Endothelial cell of umbilical vein (primary cell): Measurements from ENCODE around the gene AIG1. TPM values are rescaled to one million over a fixed set of nuclear protein-coding genes. Genes with fewer than 3 reads are reported as not detected.

ENCODE experiments used
- BruUV-seq: library from RNA; stranded (reverse); fragments of 400-500 nt; replicated peaks from 2 replicates; lab custom pipeline; 2021; lab: Mats Ljungman, UMichigan
- CTCF ChIA-PET: fragments of 300-600, 350-600 bp; sonication (Branson Sonifier 250); formaldehyde crosslinking; loops from one replicate; lab custom pipeline; 2021; ENCODE audit warnings: antibody characterized with exemption, inconsistent platforms; lab: Charles Lee
- POLR2A ChIA-PET: fragments of 300-600, 350-600 bp; sonication (Branson Sonifier 250); formaldehyde crosslinking; loops from one replicate; lab custom pipeline; 2021; ENCODE audit warnings: antibody characterized with exemption, inconsistent platforms; lab: Charles Lee
- DNase-seq: peaks from one replicate; pipeline ENCODE4 v3.0.0-alpha.2; 2011; ENCODE audit warnings: low read depth, low spot score
- FAIRE-seq: peaks from 2 replicates; lab custom pipeline; 2011; peaks lifted over from hg19 to GRCh38; lab: Jason Lieb, UNC
- H2AFZ ChIP-seq: 2 replicates; pipeline ENCODE4 v1.6.0; 2012; ENCODE audit warnings: low read depth, low read length, control low read depth, inconsistent platforms
- H3K27ac ChIP-seq: 2 replicates; pipeline ENCODE4 v1.5.1; 2011; ENCODE audit warnings: low read depth, mild to moderate bottlenecking, control low read depth, low read length, moderate library complexity; ENCODE audit not compliant: insufficient read depth
- H3K27me3 ChIP-seq, 2 experiments: 2 replicates each; pipeline versions ENCODE4 v1.6.0 to v1.6.1; 2011; ENCODE audit warnings: low read length in 2 of 2, mixed read lengths in 1 of 2; ENCODE audit not compliant: control insufficient read depth in 2 of 2, insufficient read depth in 2 of 2
- H3K36me3 ChIP-seq, 2 experiments: 2 replicates in 1 of 2; 3 replicates in 1 of 2; pipeline ENCODE4 v1.5.1; 2011; ENCODE audit warnings: low read length in 2 of 2, mild to moderate bottlenecking in 1 of 2, moderate library complexity in 1 of 2; ENCODE audit not compliant: control insufficient read depth in 2 of 2, insufficient read depth in 2 of 2; ENCODE audit errors: extremely low read depth in 1 of 2
- H3K4me1 ChIP-seq: 3 replicates; pipeline ENCODE4 v1.5.1; 2011; ENCODE audit warnings: mild to moderate bottlenecking, low read length; ENCODE audit not compliant: control insufficient read depth, insufficient read depth; ENCODE audit errors: extremely low read depth
- H3K4me2 ChIP-seq: 2 replicates; pipeline ENCODE4 v1.6.1; 2011; ENCODE audit warnings: low read length, control low read depth, mixed read lengths; ENCODE audit not compliant: insufficient read depth
- H3K4me3 ChIP-seq, 3 experiments: fragments of 200-600 bp in 1 of 3; sonication (generic), shearing (Covaris generic) in 1 of 3; replicated peaks in 1 of 3; 2 replicates each; pipeline ENCODE4 v1.5.1; 2011 to 2016; ENCODE audit warnings: control low read depth in 3 of 3, low read length in 3 of 3, mild to moderate bottlenecking in 2 of 3, inconsistent platforms in 1 of 3, low read depth in 1 of 3, moderate library complexity in 1 of 3; ENCODE audit not compliant: insufficient read depth in 1 of 3
- H3K79me2 ChIP-seq: 2 replicates; pipeline ENCODE4 v1.6.0; 2012; ENCODE audit warnings: low read length, inconsistent platforms; ENCODE audit not compliant: control insufficient read depth, insufficient read depth
- H3K9ac ChIP-seq: replicated peaks from 2 replicates; pipeline ENCODE3; 2011; ENCODE audit warnings: low read length, control low read depth; ENCODE audit not compliant: insufficient read depth; ENCODE audit errors: extremely low read depth
- H3K9me1 ChIP-seq: replicated peaks from 3 replicates; pipeline ENCODE4 v1.6.0; 2011; ENCODE audit warnings: mild to moderate bottlenecking, low read length; ENCODE audit not compliant: control insufficient read depth, insufficient read depth; ENCODE audit errors: extremely low read depth
- H3K9me3 ChIP-seq: replicated peaks from 2 replicates; pipeline ENCODE4 v1.5.1; 2012; ENCODE audit warnings: low read length, inconsistent platforms; ENCODE audit not compliant: control insufficient read depth, insufficient read depth
- H4K20me1 ChIP-seq: replicated peaks from 2 replicates; pipeline ENCODE3; 2011; ENCODE audit warnings: mild to moderate bottlenecking, low read length; ENCODE audit not compliant: control insufficient read depth, insufficient read depth; ENCODE audit errors: extremely low read depth
- EZH2 ChIP-seq: IDR thresholded peaks from 2 replicates; pipeline ENCODE4 v1.6.1; 2012; ENCODE audit warnings: borderline replicate concordance, low read depth, mild to moderate bottlenecking, moderate library complexity, low read length, inconsistent platforms; ENCODE audit not compliant: severe bottlenecking
- FOS ChIP-seq: IDR thresholded peaks from 2 replicates; pipeline ENCODE4 v1.6.1; 2011; ENCODE audit warnings: mild to moderate bottlenecking, low read length, moderate library complexity, borderline replicate concordance; ENCODE audit not compliant: insufficient read depth
- GATA2 ChIP-seq: IDR thresholded peaks from 2 replicates; pipeline ENCODE4 v1.7.0; 2011; ENCODE audit warnings: low read depth, mild to moderate bottlenecking, moderate library complexity, mixed read lengths, low read length; ENCODE audit not compliant: insufficient read length, insufficient read depth
- JUN ChIP-seq: IDR thresholded peaks from 2 replicates; pipeline ENCODE4 v1.6.1; 2011; ENCODE audit warnings: borderline replicate concordance, low read depth; ENCODE audit not compliant: insufficient read length, insufficient read depth
- MAX ChIP-seq: IDR thresholded peaks from 2 replicates; pipeline ENCODE4 v1.6.1; 2011; ENCODE audit not compliant: insufficient read depth, insufficient read length
- MYC ChIP-seq: IDR thresholded peaks from one replicate; pipeline ENCODE4 v1.6.1; 2011; ENCODE audit warnings: mild to moderate bottlenecking, low read depth, low read length
- POLR2A ChIP-seq: IDR thresholded peaks from 2 replicates; pipeline ENCODE4 v1.6.1; 2012; ENCODE audit warnings: low read depth, mild to moderate bottlenecking, control low read depth, low read length
- POLR2AphosphoS5 ChIP-seq: IDR thresholded peaks from 2 replicates; pipeline ENCODE4 v1.6.1; 2012; ENCODE audit warnings: low read depth, mild to moderate bottlenecking, control low read depth, low read length, moderate library complexity; ENCODE audit not compliant: insufficient read depth
- dilution Hi-C: fragments of 300-500 bp; cut with MboI; formaldehyde crosslinking; loops from one replicate; pipeline ENCODE4 v1.15.0; 2019; ENCODE audit warnings: low sequenced_read_pairs; ENCODE audit not compliant: extremely low pct_ligation_motif_present
- intact Hi-C: fragments of 100-400 bp; cut with micrococcal nuclease; formaldehyde crosslinking; loops from one replicate; pipeline ENCODE4 v1.10.0; 2022
- polyA plus RNA-seq, 4 experiments: library from polyadenylated mRNA; depleted of rRNA in 3 of 4; stranded (reverse) in 3 of 4; unstranded in 1 of 4; fragments of >200 nt; gene quantifications; 2 replicates each; pipeline versions ENCODE4 v1.2.1 to v1.2.3, GENCODE V29; 2011 to 2012; ENCODE audit warnings: missing spikeins in 1 of 4
- total RNA-seq: library from RNA; stranded (reverse); gene quantifications from 2 replicates; pipeline ENCODE4 v1.2.3, GENCODE V29; 2021
- TF ChIP-seq, protein P1 (sequence below), 2 donors: IDR thresholded peaks; 1 replicate in 1 of 2; 2 replicates in 1 of 2; pipeline ENCODE4 v1.5.1; 2011; ENCODE audit warnings: low read length in 2 of 2, mild to moderate bottlenecking in 2 of 2, moderate library complexity in 2 of 2, control low read depth in 1 of 2, inconsistent platforms in 1 of 2, low read depth in 1 of 2; ENCODE audit not compliant: insufficient read depth in 1 of 2; ENCODE audit errors: extremely low read depth in 1 of 2

The AIG1 gene
- total and polyA plus RNA-seq, 2 donors (not counting 3 experiments of a cell fraction or from before 2014, with no cell fraction given) = 17.7 to 22.7 TPM

- H3K4me1 ChIP-seq = no peaks in the 10 kb centered on the region
- no peaks in the 10 kb centered on the region for H3K79me2 ChIP-seq
- ChIA-PET CTCF (interaction anchor here (0.9 to 1.1 kb wide), 2 partner anchors 208 to 249 kb away, joined by 3 read pairs; no protein-coding TSS in a partner anchor), POLR2A (no interaction called here)
- TF ChIP-seq JUN (no peak), EZH2 (no peak), MYC (no peak)
- H3K9ac ChIP-seq = no peak overlapping the region
- no TSS peak for BruUV-seq
- no peaks in the 10 kb centered on the region for H3K9me3 ChIP-seq
- H2AFZ ChIP-seq = no peak overlapping the region
- H3K4me3 ChIP-seq = no peak overlapping the region
- DNase-seq (no peak), FAIRE-seq (no peak)
- intact Hi-C loops (no loop called here), dilution Hi-C loops (no loop called here)
- no peaks in the 10 kb centered on the region for H4K20me1 ChIP-seq
- H3K4me2 ChIP-seq = no peak overlapping the region
- no peaks in the 10 kb centered on the region for H3K27me3 ChIP-seq
- H3K9me1 ChIP-seq = no peaks in the 10 kb centered on the region
- no peak overlapping the region for H3K27ac ChIP-seq
- H3K36me3 ChIP-seq = no peaks in the 10 kb centered on the region
Measured at GRCh38 chr6:143165315-143165855, 104.7 kb downstream of the AIG1 start.

DNA sequence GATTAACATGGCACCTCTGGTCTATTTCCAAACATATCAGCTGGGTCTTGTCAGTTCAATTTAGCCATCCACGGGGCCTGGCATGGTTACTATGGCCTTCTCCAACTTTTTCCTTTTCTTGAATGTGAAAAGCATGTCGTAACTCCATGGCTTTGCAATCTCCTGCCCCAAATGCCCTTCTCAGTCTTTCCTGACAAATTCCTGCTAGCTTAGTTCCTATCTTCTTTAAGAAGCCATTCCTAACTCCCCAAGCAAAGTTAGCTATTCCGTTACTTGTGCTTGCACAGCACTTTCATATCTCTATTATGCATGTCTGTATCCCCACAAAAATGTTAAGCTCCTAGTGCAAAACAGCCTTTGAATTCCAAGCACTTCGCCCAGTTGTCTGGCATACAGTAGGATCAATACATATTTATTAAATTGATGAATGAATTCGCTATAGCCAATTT is 105.6 kb downstream of the AIG1 start:
- dilution Hi-C loops (no loop called here), intact Hi-C loops (no loop called here)
- ChIA-PET CTCF (interaction anchor here (1.1 kb wide), 1 partner anchor 250 kb away, joined by 3 read pairs; no protein-coding TSS in a partner anchor), POLR2A (no interaction called here)
- no peaks in the 10 kb centered on the region for H3K9me1 ChIP-seq
- H3K9me3 ChIP-seq = no peaks in the 10 kb centered on the region
- H3K79me2 ChIP-seq = no peaks in the 10 kb centered on the region
- FAIRE-seq = no peak
- no peak overlapping the region for H3K4me3 ChIP-seq
- H3K9ac ChIP-seq = no peak overlapping the region
- H3K4me2 ChIP-seq = no peak overlapping the region
- no peaks in the 10 kb centered on the region for H3K27me3 ChIP-seq
- no peaks in the 10 kb centered on the region for H3K4me1 ChIP-seq
- H3K27ac ChIP-seq = no peak overlapping the region
- TF ChIP-seq JUN (no peak), POLR2A (no peak), MAX (no peak), FOS (no peak), EZH2 (no peak), POLR2AphosphoS5 (no peak), GATA2 (no peak), MYC (no peak)
- TF ChIP-seq, protein P1, sequence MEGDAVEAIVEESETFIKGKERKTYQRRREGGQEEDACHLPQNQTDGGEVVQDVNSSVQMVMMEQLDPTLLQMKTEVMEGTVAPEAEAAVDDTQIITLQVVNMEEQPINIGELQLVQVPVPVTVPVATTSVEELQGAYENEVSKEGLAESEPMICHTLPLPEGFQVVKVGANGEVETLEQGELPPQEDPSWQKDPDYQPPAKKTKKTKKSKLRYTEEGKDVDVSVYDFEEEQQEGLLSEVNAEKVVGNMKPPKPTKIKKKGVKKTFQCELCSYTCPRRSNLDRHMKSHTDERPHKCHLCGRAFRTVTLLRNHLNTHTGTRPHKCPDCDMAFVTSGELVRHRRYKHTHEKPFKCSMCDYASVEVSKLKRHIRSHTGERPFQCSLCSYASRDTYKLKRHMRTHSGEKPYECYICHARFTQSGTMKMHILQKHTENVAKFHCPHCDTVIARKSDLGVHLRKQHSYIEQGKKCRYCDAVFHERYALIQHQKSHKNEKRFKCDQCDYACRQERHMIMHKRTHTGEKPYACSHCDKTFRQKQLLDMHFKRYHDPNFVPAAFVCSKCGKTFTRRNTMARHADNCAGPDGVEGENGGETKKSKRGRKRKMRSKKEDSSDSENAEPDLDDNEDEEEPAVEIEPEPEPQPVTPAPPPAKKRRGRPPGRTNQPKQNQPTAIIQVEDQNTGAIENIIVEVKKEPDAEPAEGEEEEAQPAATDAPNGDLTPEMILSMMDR (IDR thresholded peaks at IDR 0.05; ENCODE audit: extremely low read depth in 1 of 2, insufficient read depth in 1 of 2, low read depth in 1 of 2, low read length in 2 of 2) = no peak
- no peak overlapping the region for H2AFZ ChIP-seq
- no peak for DNase-seq
- no peaks in the 10 kb centered on the region for H4K20me1 ChIP-seq
- no TSS peak for BruUV-seq
- no peaks in the 10 kb centered on the region for H3K36me3 ChIP-seq
